GM21786 (cell line): Measurements from ENCODE around the gene ENTREP3.
A peak's percentile ranks its signal among the peaks of the same experiment; 100 is the strongest.
"Not testable (repeated sequence)": the region's sequence is repeated elsewhere in the genome, so short reads cannot be mapped to it uniquely, and the experiment has no call there.

Experiments
- ATAC-seq: cut with Tn5 transposase; IDR thresholded peaks from one replicate; pipeline ENCODE4 v1.9.1; 2021; ENCODE audit not compliant: unreplicated experiment

The ENTREP3 gene

GRCh38 chr1:155226188-155226909 lies 28.9 kb downstream of the ENTREP3 start:
- peak; percentile 34 for ATAC-seq

GRCh38 chr1:155225404-155225759 lies 29.9 kb downstream of the ENTREP3 start:
- ATAC-seq: not testable (repeated sequence)

GRCh38 chr1:155223047-155223446 lies 32.2 kb downstream of the ENTREP3 start:
- no peak for ATAC-seq

GRCh38 chr1:155220211-155220965 lies 34.9 kb downstream of the ENTREP3 start:
- not testable (repeated sequence) for ATAC-seq

GRCh38 chr1:155219592-155220031 lies 35.7 kb downstream of the ENTREP3 start:
- ATAC-seq: no peak

GRCh38 chr1:155218854-155219591 lies 36.3 kb downstream of the ENTREP3 start:
- no peak for ATAC-seq

- ATAC-seq: not testable (repeated sequence)
Observed at GRCh38 chr1:155214702-155215101, 40.6 kb downstream of the ENTREP3 start.

- ATAC-seq: not testable (repeated sequence)
Observed at GRCh38 chr1:155212051-155212440, 43.2 kb downstream of the ENTREP3 start.

GRCh38 chr1:155211381-155212050 lies 43.8 kb downstream of the ENTREP3 start:
- not testable (repeated sequence) for ATAC-seq

- ATAC-seq: no peak
Observed at GRCh38 chr1:155210314-155211104, 44.8 kb downstream of the ENTREP3 start.

GRCh38 chr1:155209312-155209721 lies 46.0 kb downstream of the ENTREP3 start:
- peak; percentile 7 for ATAC-seq

GRCh38 chr1:155208541-155209311 lies 46.6 kb downstream of the ENTREP3 start, which contains the start of gene MTX1:
Gene MTX1, plus strand, starts transcription at chr1:155208695. Its CDS starts 110 bp downstream, at chr1:155208805.
- ATAC-seq: peak; percentile 70

- ATAC-seq: no peak
Observed at GRCh38 chr1:155207806-155208540, 47.3 kb downstream of the ENTREP3 start, which contains the start of gene THBS3. Gene THBS3, minus strand, starts transcription at chr1:155207897. Its CDS starts 21 bp downstream, at chr1:155207876.

- ATAC-seq: no peak
Observed at GRCh38 chr1:155206891-155207805, 48.1 kb downstream of the ENTREP3 start.

GRCh38 chr1:155205969-155206593 lies 49.2 kb downstream of the ENTREP3 start:
- ATAC-seq: no peak

- ATAC-seq: no peak
Observed at GRCh38 chr1:155205035-155205434, 50.2 kb downstream of the ENTREP3 start.
